Nephron progenitor cell (in vitro differentiated cells): ENCODE data around the gene SDK2.
A peak's percentile ranks its signal among the peaks of the same experiment; 100 is the strongest.

Experiments used
- DNase-seq: peaks from one replicate; pipeline ENCODE4 v3.0.0; 2021
- H3K27ac Mint-ChIP-seq: 2 replicates; pipeline ENCODE4 v1.8.0; 2021; ENCODE audit warnings: mild to moderate bottlenecking, moderate library complexity, mixed read lengths
- H3K27me3 Mint-ChIP-seq: 2 replicates; pipeline ENCODE4 v1.8.0; 2021; ENCODE audit warnings: mild to moderate bottlenecking, low read depth, mixed read lengths; ENCODE audit not compliant: poor library complexity
- H3K36me3 Mint-ChIP-seq: 2 replicates; pipeline ENCODE4 v1.8.0; 2021; ENCODE audit warnings: low read depth, mixed read lengths
- H3K4me1 Mint-ChIP-seq: 2 replicates; pipeline ENCODE4 v1.8.0; 2021; ENCODE audit warnings: mixed read lengths
- H3K4me3 Mint-ChIP-seq: 2 replicates; pipeline ENCODE4 v1.8.0; 2021; ENCODE audit warnings: mild to moderate bottlenecking, moderate library complexity, mixed read lengths
- H3K9me3 Mint-ChIP-seq: 2 replicates; pipeline ENCODE4 v1.8.0; 2021; ENCODE audit warnings: mild to moderate bottlenecking, moderate library complexity, mixed read lengths
- TF ChIP-seq, protein P1 (sequence below): fragments of 200-600 bp; sonication (generic); IDR thresholded peaks from 2 replicates; pipeline ENCODE4 v1.5.0; 2021; ENCODE audit warnings: antibody characterized with exemption

SDK2 gene

GRCh38 chr17:73544333-73544732, 99.9 kb downstream of the SDK2 start:
- H3K27me3 Mint-ChIP-seq, result peaks cover 6% of the 10 kb centered on the region
- H3K27ac Mint-ChIP-seq, result no peak overlapping the region
- no peak overlapping the region for H3K4me3 Mint-ChIP-seq
- no peaks in the 10 kb centered on the region for H3K36me3 Mint-ChIP-seq
- TF ChIP-seq, protein P1, sequence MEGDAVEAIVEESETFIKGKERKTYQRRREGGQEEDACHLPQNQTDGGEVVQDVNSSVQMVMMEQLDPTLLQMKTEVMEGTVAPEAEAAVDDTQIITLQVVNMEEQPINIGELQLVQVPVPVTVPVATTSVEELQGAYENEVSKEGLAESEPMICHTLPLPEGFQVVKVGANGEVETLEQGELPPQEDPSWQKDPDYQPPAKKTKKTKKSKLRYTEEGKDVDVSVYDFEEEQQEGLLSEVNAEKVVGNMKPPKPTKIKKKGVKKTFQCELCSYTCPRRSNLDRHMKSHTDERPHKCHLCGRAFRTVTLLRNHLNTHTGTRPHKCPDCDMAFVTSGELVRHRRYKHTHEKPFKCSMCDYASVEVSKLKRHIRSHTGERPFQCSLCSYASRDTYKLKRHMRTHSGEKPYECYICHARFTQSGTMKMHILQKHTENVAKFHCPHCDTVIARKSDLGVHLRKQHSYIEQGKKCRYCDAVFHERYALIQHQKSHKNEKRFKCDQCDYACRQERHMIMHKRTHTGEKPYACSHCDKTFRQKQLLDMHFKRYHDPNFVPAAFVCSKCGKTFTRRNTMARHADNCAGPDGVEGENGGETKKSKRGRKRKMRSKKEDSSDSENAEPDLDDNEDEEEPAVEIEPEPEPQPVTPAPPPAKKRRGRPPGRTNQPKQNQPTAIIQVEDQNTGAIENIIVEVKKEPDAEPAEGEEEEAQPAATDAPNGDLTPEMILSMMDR, result no peak
- peaks cover 82% of the 10 kb centered on the region for H3K4me1 Mint-ChIP-seq
- DNase-seq, result no peak
- no peaks in the 10 kb centered on the region for H3K9me3 Mint-ChIP-seq

- TF ChIP-seq, protein P1, result no peak
- Mint-ChIP-seq H3K9me3 (no peaks in the 10 kb centered on the region), H3K27ac (no peak overlapping the region), H3K4me1 (peaks cover 85% of the 10 kb centered on the region), H3K36me3 (no peaks in the 10 kb centered on the region), H3K27me3 (peaks cover 6% of the 10 kb centered on the region), H3K4me3 (no peak overlapping the region)
- DNase-seq, result no peak
These were observed 101.9 kb downstream of the SDK2 start for GRCh38 chr17:73542323-73542722.

DNA sequence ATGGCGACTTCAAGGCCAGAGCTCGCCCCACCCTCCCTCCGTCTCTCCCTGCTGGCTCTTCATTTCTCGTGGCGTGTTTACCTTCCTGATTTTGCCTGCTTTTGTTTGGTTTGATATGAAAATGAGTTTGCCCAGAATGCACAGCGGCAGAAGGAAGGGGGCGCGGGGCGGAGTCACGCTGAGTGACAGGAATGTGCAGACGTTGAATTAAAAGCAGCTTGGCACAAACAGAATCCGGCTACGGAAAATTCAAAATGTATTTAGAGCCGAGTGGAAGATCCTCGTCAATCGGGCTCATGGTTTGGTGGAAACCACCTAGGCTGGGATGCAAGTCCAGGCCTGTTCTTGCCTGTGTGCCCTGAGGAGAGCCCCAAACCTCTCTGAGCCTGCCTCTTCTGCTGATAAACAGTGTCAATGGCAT, 102.7 kb downstream of the SDK2 start:
- Mint-ChIP-seq H3K4me3 (no peak overlapping the region), H3K4me1 (peaks cover 85% of the 10 kb centered on the region), H3K9me3 (no peaks in the 10 kb centered on the region), H3K27ac (no peak overlapping the region), H3K36me3 (no peaks in the 10 kb centered on the region), H3K27me3 (peaks cover 6% of the 10 kb centered on the region)
- TF ChIP-seq, protein P1, result no peak
- DNase-seq, result no peak

DNA sequence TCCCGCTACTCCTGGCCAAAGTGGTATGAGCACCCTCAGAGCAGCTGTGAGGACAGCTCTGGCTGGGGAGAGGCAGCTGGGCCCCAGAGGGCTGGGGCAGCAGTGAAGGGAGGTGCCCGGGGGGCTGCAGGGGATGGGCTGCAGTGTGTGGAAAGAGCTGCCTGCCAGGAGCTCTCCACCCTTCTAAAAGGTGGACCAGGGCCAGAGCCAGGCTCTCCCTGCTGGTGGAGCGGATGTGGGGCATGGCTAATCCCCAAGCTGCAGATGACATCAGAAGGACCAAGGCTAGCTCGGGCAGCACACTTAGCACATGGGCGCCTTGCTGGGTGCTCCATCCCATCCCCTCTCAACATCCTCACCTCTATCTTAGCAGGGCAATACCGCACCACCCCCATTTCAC, 103.1 kb downstream of the SDK2 start:
- Mint-ChIP-seq H3K4me1 (peaks cover 84% of the 10 kb centered on the region), H3K27ac (no peak overlapping the region), H3K36me3 (no peaks in the 10 kb centered on the region), H3K4me3 (no peak overlapping the region), H3K27me3 (peaks cover 6% of the 10 kb centered on the region), H3K9me3 (no peaks in the 10 kb centered on the region)
- TF ChIP-seq, protein P1, result no peak
- DNase-seq, result no peak

DNA sequence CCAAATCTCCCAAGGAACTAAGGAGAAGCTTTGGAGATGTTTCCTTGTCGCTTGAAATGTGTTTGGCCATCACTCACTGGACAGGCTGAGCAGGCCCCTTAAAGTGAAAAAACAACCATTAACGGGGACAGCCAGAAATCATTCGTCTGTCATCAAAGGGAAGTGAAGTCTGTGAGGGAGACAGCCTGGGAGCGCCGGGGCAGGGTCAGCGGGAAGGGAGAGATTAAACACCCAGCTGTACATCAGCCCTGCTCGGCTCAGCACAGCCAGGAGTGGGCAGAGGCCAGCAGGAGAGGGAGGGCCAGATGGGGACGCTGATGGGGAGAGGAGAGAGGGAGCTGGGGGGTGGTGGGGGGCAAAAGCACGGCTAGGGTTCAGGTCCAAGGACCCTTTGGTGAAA, 105.1 kb downstream of the SDK2 start:
- Mint-ChIP-seq H3K27ac (no peak overlapping the region), H3K4me3 (no peak overlapping the region), H3K9me3 (no peaks in the 10 kb centered on the region), H3K27me3 (peaks cover 9% of the 10 kb centered on the region), H3K4me1 (peaks cover 86% of the 10 kb centered on the region), H3K36me3 (no peaks in the 10 kb centered on the region)
- DNase-seq, result peak; percentile 51
- TF ChIP-seq, protein P1, result no peak

- Mint-ChIP-seq H3K27me3 (peaks cover 5% of the 10 kb centered on the region), H3K27ac (no peak overlapping the region), H3K4me3 (peak overlapping the region; percentile 20), H3K4me1 (peaks cover 86% of the 10 kb centered on the region), H3K9me3 (no peaks in the 10 kb centered on the region), H3K36me3 (no peaks in the 10 kb centered on the region)
- TF ChIP-seq, protein P1, result no peak
- no peak for DNase-seq
These were observed 105.8 kb downstream of the SDK2 start for GRCh38 chr17:73538445-73538844.
